OCI-LY1 (cell line): Measurements from ENCODE around the gene SLC22A15.

ENCODE experiments used
- EZH2 ChIP-seq: fragments of 200-600 bp; sonication (generic), shearing (Covaris generic); IDR thresholded peaks from 2 replicates; pipeline ENCODE4 v1.8.0; 2017; ENCODE audit warnings: borderline replicate concordance, mixed run types, mild to moderate bottlenecking, antibody characterized with exemption, low read length, moderate library complexity, mixed read lengths
- TF ChIP-seq, protein P1 (sequence below): fragments of 200-600 bp; sonication (generic), shearing (Covaris generic); IDR thresholded peaks from 2 replicates; pipeline ENCODE4 v1.5.1; 2017; ENCODE audit warnings: mild to moderate bottlenecking, antibody characterized with exemption, low read length, moderate library complexity, mixed read lengths

DNA sequence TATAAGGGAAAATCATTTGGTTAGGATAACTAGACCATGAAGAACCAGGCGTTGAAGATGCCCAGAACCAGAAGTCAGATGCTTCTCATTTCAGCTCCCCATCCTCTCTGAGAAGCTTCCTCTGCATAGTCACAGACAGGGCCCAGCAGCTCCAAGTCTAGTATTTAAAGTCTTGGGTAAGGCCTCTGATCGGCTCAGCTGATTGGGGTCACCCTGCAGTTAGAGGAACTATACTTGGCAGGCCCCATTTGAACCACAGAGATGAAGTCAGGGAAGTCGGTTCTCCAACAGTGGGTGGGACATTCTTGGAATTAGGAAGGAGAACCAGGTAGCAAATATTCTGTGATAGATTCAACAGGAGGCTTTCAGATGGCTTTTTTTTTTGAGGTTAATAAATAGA, 48.3 kb downstream of the SLC22A15 start:
- TF ChIP-seq, protein P1, sequence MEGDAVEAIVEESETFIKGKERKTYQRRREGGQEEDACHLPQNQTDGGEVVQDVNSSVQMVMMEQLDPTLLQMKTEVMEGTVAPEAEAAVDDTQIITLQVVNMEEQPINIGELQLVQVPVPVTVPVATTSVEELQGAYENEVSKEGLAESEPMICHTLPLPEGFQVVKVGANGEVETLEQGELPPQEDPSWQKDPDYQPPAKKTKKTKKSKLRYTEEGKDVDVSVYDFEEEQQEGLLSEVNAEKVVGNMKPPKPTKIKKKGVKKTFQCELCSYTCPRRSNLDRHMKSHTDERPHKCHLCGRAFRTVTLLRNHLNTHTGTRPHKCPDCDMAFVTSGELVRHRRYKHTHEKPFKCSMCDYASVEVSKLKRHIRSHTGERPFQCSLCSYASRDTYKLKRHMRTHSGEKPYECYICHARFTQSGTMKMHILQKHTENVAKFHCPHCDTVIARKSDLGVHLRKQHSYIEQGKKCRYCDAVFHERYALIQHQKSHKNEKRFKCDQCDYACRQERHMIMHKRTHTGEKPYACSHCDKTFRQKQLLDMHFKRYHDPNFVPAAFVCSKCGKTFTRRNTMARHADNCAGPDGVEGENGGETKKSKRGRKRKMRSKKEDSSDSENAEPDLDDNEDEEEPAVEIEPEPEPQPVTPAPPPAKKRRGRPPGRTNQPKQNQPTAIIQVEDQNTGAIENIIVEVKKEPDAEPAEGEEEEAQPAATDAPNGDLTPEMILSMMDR, result no peak
- TF ChIP-seq EZH2, result no peak
